Measurements from ENCODE around the gene ITGA2B. TPM values are rescaled to one million over a fixed set of nuclear protein-coding genes. Genes with fewer than 3 reads are reported as not detected.

ITGA2B gene
- total and polyA plus RNA-seq, 2 experiments from 2014 or later = 13.3 to 13.9 TPM

DNA sequence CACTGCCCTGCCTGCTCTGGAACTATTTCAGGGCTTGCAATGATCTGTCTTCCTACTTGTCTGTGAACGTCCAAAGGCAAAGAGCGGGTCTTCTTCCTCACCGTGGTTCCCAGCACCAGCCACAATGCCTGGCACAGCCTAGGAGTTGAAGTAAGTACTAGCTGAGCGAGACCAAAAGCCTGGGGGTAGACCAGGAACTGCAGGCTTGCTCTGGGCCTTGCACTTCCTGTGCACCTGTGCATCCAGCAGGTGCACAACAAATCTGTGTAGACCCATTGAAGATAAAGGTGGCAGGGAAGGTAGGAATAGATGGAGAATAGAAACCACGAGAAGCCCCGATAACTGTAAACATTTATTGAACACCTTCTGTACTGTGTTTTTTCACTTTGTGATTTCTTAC is 30.4 kb downstream of the ITGA2B start:
- 0 out of 2 replicates have a peak overlapping the region, but pooled peaks have one; percentile 56 for H3K27ac Mint-ChIP-seq
- TF ChIP-seq NANOG (IDR thresholded peaks at IDR 0.05; ENCODE audit: borderline replicate concordance) (no peak), ZNF331 (CRISPR knock-in tag; IDR thresholded peaks at IDR 0.05; ENCODE audit: low read depth) (no peak), EZH2 (IDR thresholded peaks at IDR 0.05; ENCODE audit: low read depth, unreplicated experiment) (no peak), POLR2AphosphoS5 (IDR thresholded peaks at IDR 0.05; ENCODE audit: low read depth) (no peak), CREB1 (CRISPR knock-in tag; IDR thresholded peaks at IDR 0.05; ENCODE audit: low read depth) (no peak)
- Histone ChIP-seq H4K20me1 (replicated peaks; ENCODE audit: insufficient read depth) (peaks cover 19% of the 10 kb centered on the region), H3K4me1 (ENCODE audit: insufficient read depth) (peaks cover 26% of the 10 kb centered on the region), H3K4me2 (no peak overlapping the region), H3K36me3 (ENCODE audit: insufficient read depth) (no peaks in the 10 kb centered on the region), H3K27ac (ENCODE audit: low read depth) (no peak overlapping the region), H3F3A (replicated peaks; ENCODE audit: low read depth) (0 out of 2 replicates have a peak, but pooled peaks cover 13% of the 10 kb centered on the region), H3K27me3 (ENCODE audit: insufficient read depth) (peaks cover 2% of the 10 kb centered on the region; the same call in 1 of the 2 replicates), H2AFZ (no peak overlapping the region), H3K4me3 (no peak overlapping the region), H3K79me2 (replicated peaks; ENCODE audit: insufficient read depth) (no peaks in the 10 kb centered on the region), H3K9me2 (ENCODE audit: insufficient read depth) (no peaks in the 10 kb centered on the region)
- peaks cover 2% of the 10 kb centered on the region; the same call in 1 of the 3 replicates for H3K9me3 Mint-ChIP-seq
- DNase-seq (ENCODE audit: low spot score) (no peak), ATAC-seq (no peak)
- H3K36me3 Mint-ChIP-seq (ENCODE audit: low read depth) = peaks cover 4% of the 10 kb centered on the region; the same call in 2 of the 3 replicates
- H3K27me3 Mint-ChIP-seq (ENCODE audit: insufficient read depth, low read depth, poor library complexity) = peaks cover 17% of the 10 kb centered on the region
- no peak overlapping the region; the same call in 2 of the 3 replicates for H3K4me3 Mint-ChIP-seq
- peaks cover 36% of the 10 kb centered on the region for H3K4me1 Mint-ChIP-seq

GRCh38 chr17:44358066-44358465 is 31.4 kb downstream of the ITGA2B start:
- DNase-seq (ENCODE audit: low spot score) (peak; percentile 38), ATAC-seq (no peak)
- H3K9me3 Mint-ChIP-seq = peaks cover 2% of the 10 kb centered on the region; the same call in 1 of the 3 replicates
- Histone ChIP-seq H3K79me2 (replicated peaks; ENCODE audit: insufficient read depth) (no peaks in the 10 kb centered on the region), H3K27me3 (ENCODE audit: insufficient read depth) (peaks cover 6% of the 10 kb centered on the region; the same call in 1 of the 2 replicates), H3K9me2 (ENCODE audit: insufficient read depth) (no peaks in the 10 kb centered on the region), H3K36me3 (ENCODE audit: insufficient read depth) (no peaks in the 10 kb centered on the region), H3K4me1 (ENCODE audit: insufficient read depth) (peaks cover 29% of the 10 kb centered on the region), H3K4me2 (no peak overlapping the region), H3K27ac (ENCODE audit: low read depth) (no peak overlapping the region), H3F3A (replicated peaks; ENCODE audit: low read depth) (0 out of 2 replicates have a peak, but pooled peaks cover 13% of the 10 kb centered on the region), H3K4me3 (no peak overlapping the region), H4K20me1 (replicated peaks; ENCODE audit: insufficient read depth) (peaks cover 20% of the 10 kb centered on the region), H2AFZ (no peak overlapping the region)
- H3K4me3 Mint-ChIP-seq = no peak overlapping the region
- H3K27ac Mint-ChIP-seq = no peak overlapping the region
- peaks cover 5% of the 10 kb centered on the region; the same call in 2 of the 3 replicates for H3K36me3 Mint-ChIP-seq (ENCODE audit: low read depth)
- TF ChIP-seq, protein P1, sequence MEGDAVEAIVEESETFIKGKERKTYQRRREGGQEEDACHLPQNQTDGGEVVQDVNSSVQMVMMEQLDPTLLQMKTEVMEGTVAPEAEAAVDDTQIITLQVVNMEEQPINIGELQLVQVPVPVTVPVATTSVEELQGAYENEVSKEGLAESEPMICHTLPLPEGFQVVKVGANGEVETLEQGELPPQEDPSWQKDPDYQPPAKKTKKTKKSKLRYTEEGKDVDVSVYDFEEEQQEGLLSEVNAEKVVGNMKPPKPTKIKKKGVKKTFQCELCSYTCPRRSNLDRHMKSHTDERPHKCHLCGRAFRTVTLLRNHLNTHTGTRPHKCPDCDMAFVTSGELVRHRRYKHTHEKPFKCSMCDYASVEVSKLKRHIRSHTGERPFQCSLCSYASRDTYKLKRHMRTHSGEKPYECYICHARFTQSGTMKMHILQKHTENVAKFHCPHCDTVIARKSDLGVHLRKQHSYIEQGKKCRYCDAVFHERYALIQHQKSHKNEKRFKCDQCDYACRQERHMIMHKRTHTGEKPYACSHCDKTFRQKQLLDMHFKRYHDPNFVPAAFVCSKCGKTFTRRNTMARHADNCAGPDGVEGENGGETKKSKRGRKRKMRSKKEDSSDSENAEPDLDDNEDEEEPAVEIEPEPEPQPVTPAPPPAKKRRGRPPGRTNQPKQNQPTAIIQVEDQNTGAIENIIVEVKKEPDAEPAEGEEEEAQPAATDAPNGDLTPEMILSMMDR (conservative IDR thresholded peaks at IDR 0.05; ENCODE audit: low read depth in 2 of 2) = 0 out of 4 replicates have a peak, but pooled peaks of 1 of the 2 experiments have one; percentile 8
- no peak for TF ChIP-seq EZH2 (IDR thresholded peaks at IDR 0.05; ENCODE audit: low read depth, unreplicated experiment)
- TF ChIP-seq, protein P2, sequence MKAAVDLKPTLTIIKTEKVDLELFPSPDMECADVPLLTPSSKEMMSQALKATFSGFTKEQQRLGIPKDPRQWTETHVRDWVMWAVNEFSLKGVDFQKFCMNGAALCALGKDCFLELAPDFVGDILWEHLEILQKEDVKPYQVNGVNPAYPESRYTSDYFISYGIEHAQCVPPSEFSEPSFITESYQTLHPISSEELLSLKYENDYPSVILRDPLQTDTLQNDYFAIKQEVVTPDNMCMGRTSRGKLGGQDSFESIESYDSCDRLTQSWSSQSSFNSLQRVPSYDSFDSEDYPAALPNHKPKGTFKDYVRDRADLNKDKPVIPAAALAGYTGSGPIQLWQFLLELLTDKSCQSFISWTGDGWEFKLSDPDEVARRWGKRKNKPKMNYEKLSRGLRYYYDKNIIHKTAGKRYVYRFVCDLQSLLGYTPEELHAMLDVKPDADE (IDR thresholded peaks at IDR 0.05) = no peak
- TF ChIP-seq NANOG (IDR thresholded peaks at IDR 0.05; ENCODE audit: borderline replicate concordance) = no peak
- TF ChIP-seq STAT1 (IDR thresholded peaks at IDR 0.05; ENCODE audit: unreplicated experiment) = no peak
- no peak for TF ChIP-seq CREB1 (CRISPR knock-in tag; IDR thresholded peaks at IDR 0.05; ENCODE audit: low read depth)
- H3K4me1 Mint-ChIP-seq = peaks cover 38% of the 10 kb centered on the region
- peaks cover 16% of the 10 kb centered on the region for H3K27me3 Mint-ChIP-seq (ENCODE audit: insufficient read depth, low read depth, poor library complexity)
